ENCODE data around the gene TSPAN16.

TSPAN16 gene

DNA sequence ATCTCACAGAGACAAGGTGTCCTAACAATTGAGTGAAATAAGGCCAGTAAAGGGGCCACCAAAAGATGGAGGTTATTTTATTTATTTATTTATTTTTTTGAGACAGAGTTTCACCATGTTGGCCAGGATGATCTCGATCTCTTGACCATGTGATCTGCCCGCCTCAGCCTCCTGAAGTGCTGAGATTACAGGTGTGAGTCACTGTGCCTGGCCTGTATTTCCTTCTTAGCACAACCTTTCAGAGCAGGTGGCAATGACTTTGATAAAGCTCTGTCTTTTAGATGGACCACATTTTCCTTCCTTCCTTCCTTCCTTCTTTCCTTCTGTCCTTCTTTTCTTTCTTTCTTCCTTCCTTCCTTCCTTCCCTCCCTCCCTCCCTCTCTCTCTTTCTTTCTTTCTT, 22.7 kb upstream of the TSPAN16 start:
- peaks cover 9% of the 10 kb centered on the region for H3K27me3 Mint-ChIP-seq (ENCODE audit: low read depth, poor library complexity)
- peaks cover 18% of the 10 kb centered on the region for H3K9me3 Mint-ChIP-seq
- H3K4me3 Mint-ChIP-seq = no peak overlapping the region
- H3K36me3 Mint-ChIP-seq (ENCODE audit: low read depth) = no peaks in the 10 kb centered on the region
- H3K27ac Mint-ChIP-seq = no peak overlapping the region
- DNase-seq = no peak
- peaks cover 19% of the 10 kb centered on the region for H3K4me1 Mint-ChIP-seq
- TF ChIP-seq, protein P1, sequence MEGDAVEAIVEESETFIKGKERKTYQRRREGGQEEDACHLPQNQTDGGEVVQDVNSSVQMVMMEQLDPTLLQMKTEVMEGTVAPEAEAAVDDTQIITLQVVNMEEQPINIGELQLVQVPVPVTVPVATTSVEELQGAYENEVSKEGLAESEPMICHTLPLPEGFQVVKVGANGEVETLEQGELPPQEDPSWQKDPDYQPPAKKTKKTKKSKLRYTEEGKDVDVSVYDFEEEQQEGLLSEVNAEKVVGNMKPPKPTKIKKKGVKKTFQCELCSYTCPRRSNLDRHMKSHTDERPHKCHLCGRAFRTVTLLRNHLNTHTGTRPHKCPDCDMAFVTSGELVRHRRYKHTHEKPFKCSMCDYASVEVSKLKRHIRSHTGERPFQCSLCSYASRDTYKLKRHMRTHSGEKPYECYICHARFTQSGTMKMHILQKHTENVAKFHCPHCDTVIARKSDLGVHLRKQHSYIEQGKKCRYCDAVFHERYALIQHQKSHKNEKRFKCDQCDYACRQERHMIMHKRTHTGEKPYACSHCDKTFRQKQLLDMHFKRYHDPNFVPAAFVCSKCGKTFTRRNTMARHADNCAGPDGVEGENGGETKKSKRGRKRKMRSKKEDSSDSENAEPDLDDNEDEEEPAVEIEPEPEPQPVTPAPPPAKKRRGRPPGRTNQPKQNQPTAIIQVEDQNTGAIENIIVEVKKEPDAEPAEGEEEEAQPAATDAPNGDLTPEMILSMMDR (IDR thresholded peaks at IDR 0.05) = no peak

DNA sequence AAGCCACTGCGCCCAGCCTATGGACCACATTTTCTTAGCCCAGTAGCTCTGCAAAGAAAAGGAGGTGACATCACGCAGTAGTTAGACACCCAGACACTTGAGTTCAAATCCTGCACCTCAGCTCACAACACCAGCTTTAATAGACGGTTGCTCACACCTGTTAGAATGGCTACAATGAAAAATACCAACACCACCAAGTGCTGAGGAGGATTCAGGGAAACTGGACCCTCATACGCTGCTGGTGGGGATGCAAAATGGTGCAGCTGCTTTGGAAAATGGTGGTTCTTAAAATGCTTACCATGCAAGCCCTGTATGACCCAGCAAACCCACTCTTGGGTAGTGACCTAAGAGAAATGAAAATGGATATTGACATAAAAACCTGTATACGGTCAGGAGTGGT, 22.0 kb upstream of the TSPAN16 start:
- H3K27me3 Mint-ChIP-seq (ENCODE audit: low read depth, poor library complexity) = peaks cover 9% of the 10 kb centered on the region
- DNase-seq = no peak
- TF ChIP-seq, protein P1 (IDR thresholded peaks at IDR 0.05) = no peak
- H3K36me3 Mint-ChIP-seq (ENCODE audit: low read depth) = no peaks in the 10 kb centered on the region
- no peak overlapping the region for H3K27ac Mint-ChIP-seq
- H3K4me1 Mint-ChIP-seq = peaks cover 13% of the 10 kb centered on the region
- H3K4me3 Mint-ChIP-seq = no peak overlapping the region
- peaks cover 23% of the 10 kb centered on the region for H3K9me3 Mint-ChIP-seq

DNA sequence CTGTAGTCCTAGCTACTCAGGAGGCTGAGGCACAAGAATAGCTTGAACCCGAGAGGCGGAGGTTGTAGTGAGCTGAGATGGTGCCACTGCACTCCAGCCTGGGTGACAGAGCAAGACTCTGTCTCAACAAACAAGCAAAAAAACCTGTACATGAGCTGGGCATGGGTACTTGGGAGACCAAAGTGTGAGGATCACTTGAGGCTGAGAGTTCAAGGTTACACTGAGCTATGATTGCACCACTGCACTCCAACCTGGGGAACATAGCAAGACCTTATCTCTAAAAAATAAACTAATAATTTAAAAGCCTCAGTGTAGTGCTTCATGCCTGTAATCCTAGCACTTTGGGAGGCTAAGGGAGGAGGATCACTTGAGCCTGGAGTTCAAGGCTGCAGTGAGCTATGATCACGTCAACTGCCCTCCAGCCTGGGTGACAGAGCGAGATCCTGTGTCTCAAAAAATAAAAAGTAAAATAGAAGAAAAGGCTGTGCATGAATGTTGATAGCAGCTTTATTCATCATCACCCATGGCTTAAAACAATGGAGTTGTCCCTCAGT, 21.4 kb upstream of the TSPAN16 start:
- H3K36me3 Mint-ChIP-seq (ENCODE audit: low read depth) = no peaks in the 10 kb centered on the region
- H3K27ac Mint-ChIP-seq = no peak overlapping the region
- peaks cover 7% of the 10 kb centered on the region for H3K4me1 Mint-ChIP-seq
- TF ChIP-seq, protein P1 (IDR thresholded peaks at IDR 0.05) = no peak
- no peak for DNase-seq
- H3K4me3 Mint-ChIP-seq = no peak overlapping the region
- peaks cover 28% of the 10 kb centered on the region for H3K9me3 Mint-ChIP-seq
- H3K27me3 Mint-ChIP-seq (ENCODE audit: low read depth, poor library complexity) = peaks cover 9% of the 10 kb centered on the region

DNA sequence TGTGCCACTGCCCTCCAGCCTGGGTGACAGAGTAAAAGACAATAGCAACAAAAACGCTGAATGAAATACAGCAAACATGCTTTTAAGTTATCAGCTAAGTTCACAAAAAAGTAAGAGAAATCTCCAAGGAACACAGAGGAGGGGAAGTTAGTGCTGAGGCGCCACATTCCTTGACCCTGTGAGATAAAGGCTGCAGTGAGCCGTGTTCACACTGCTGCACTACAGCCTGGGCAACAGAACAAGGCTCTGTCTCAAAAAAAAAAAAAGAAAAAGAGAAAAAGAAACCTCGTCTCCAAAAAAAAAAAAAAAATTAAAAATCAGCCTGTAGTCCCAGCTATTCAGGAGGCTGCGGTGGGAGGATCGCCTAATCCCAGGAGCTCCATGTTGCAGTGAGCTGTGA, 17.3 kb upstream of the TSPAN16 start:
- TF ChIP-seq, protein P1 (IDR thresholded peaks at IDR 0.05) = no peak
- no peak overlapping the region for H3K4me3 Mint-ChIP-seq
- H3K9me3 Mint-ChIP-seq = peaks cover 31% of the 10 kb centered on the region

DNA sequence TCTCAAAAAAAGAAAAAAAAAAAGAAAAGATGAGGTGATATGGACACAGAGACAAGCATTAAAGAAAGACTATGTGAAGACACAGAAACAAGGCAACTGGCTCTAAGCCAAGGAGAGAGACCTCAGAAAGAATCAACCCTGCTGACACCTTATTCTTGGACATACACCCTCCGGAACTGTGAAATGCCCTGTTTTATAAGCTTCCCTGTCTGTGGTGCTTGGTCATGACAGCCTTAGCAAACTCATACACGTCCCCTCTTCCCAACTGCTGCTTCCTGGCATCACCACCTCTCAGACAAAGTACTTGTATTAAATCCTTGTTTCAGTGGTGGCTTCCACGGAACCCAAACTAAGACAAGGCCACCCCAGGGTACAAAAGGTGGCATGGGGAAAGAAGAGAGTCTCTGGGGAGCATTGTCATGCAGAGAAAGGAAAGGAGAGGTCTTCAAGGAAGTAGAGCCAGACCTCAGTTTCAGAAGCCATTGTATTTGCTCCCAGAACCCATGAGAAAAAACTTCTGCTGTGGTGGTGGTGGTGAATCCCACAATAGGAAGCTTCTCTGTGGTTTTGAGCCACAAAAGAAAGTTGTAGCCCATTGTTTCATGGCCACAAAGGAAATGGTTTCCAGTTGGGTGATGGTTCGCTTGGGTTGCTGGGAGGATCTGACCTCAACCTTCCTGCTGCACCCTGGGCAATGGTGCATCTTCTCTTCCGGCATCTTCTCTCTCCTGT, 16.3 kb upstream of the TSPAN16 start:
- TF ChIP-seq, protein P1 (IDR thresholded peaks at IDR 0.05) = no peak
- H3K27ac Mint-ChIP-seq = no peak overlapping the region
- DNase-seq = no peak
- H3K4me1 Mint-ChIP-seq = peaks cover 5% of the 10 kb centered on the region
- no peak overlapping the region for H3K4me3 Mint-ChIP-seq
- H3K36me3 Mint-ChIP-seq (ENCODE audit: low read depth) = no peaks in the 10 kb centered on the region
- H3K27me3 Mint-ChIP-seq (ENCODE audit: low read depth, poor library complexity) = no peaks in the 10 kb centered on the region
- H3K9me3 Mint-ChIP-seq = peaks cover 31% of the 10 kb centered on the region

More for the DNA sequence above, 17.3 kb upstream of the TSPAN16 start:
- Mint-ChIP-seq H3K27ac (no peak overlapping the region), H3K27me3 (ENCODE audit: low read depth, poor library complexity) (no peaks in the 10 kb centered on the region), H3K36me3 (ENCODE audit: low read depth) (no peaks in the 10 kb centered on the region), H3K4me1 (peaks cover 5% of the 10 kb centered on the region)
- no peak for DNase-seq

Measured in nephron progenitor cell (in vitro differentiated cells).